IMR-90 (cell line): ENCODE data around the gene ARHGAP5.

Experiments
- RFX5 ChIP-seq: IDR thresholded peaks from 2 replicates; pipeline ENCODE4 v1.8.0; 2012; ENCODE audit warnings: low read depth, mild to moderate bottlenecking, low read length, moderate library complexity
- TF ChIP-seq, protein P1 (sequence below): conservative IDR thresholded peaks from 2 replicates; pipeline ENCODE4 v1.5.1; 2012; ENCODE audit warnings: mild to moderate bottlenecking, low read depth, low read length, improper control_type of control experiment

DNA sequence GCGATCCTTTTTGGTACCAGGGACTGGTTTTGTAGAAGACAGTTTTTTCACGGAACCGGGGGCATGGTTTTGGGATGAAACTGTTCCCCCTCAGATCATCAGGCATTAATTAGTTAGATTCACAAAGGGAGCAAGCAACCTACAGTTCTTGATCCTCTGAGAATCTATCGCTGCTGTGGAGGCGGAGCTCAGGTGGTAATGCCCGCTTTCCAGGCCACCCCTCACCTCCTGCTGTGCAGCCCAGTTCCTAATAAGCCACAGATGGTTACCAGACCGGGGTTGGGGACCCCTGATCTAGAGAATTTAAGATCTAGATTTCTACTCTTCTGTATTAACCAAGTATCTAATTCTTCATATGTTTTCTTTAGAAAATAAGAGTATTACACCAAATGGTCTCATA, 4.8 kb downstream of the ARHGAP5 start:
- TF ChIP-seq, protein P1, sequence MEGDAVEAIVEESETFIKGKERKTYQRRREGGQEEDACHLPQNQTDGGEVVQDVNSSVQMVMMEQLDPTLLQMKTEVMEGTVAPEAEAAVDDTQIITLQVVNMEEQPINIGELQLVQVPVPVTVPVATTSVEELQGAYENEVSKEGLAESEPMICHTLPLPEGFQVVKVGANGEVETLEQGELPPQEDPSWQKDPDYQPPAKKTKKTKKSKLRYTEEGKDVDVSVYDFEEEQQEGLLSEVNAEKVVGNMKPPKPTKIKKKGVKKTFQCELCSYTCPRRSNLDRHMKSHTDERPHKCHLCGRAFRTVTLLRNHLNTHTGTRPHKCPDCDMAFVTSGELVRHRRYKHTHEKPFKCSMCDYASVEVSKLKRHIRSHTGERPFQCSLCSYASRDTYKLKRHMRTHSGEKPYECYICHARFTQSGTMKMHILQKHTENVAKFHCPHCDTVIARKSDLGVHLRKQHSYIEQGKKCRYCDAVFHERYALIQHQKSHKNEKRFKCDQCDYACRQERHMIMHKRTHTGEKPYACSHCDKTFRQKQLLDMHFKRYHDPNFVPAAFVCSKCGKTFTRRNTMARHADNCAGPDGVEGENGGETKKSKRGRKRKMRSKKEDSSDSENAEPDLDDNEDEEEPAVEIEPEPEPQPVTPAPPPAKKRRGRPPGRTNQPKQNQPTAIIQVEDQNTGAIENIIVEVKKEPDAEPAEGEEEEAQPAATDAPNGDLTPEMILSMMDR = no peak
- TF ChIP-seq RFX5 = no peak
